HG02981 (cell line): ENCODE results near the gene PTPRG.

ENCODE experiments used
- ATAC-seq: cut with Tn5 transposase; IDR thresholded peaks from one replicate; pipeline ENCODE4 v1.9.1; 2021; ENCODE audit warnings: mild to moderate bottlenecking, moderate library complexity; ENCODE audit not compliant: unreplicated experiment

The PTPRG gene

DNA sequence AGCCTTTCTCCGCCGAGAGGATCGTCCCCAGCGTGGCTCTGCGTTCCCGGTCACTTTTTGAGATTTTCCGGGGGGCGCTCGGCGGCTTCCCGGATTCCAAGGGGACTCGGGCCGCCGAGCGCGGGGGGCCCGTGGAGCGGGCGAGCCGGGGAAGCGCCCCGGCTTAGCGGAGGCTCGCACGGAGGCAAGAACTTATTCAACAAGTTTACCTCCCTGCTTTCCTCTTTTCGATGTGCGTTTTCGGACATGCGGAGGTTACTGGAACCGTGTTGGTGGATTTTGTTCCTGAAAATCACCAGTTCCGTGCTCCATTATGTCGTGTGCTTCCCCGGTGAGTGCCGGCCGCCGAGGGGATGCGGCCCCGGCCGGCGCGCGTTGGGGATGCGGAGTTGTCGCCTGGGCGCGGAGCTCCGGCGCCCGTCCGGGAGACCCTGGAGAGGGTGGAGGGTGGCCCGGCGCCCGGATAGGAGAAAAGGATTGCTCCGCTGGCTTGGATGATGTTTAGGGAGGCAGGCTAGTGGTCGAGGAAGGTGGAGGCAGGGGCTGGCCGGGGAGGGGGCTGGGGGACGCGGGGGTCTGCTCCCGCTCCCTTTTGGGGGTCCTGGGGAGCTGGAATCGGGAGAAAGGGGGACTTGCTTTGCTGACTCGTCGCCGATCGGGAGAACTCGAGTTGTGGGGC lies 810 bp downstream of the PTPRG start:
- ATAC-seq, result no peak

GRCh38 chr3:61562721-61563312 lies 1.4 kb downstream of the PTPRG start:
- no peak for ATAC-seq

DNA sequence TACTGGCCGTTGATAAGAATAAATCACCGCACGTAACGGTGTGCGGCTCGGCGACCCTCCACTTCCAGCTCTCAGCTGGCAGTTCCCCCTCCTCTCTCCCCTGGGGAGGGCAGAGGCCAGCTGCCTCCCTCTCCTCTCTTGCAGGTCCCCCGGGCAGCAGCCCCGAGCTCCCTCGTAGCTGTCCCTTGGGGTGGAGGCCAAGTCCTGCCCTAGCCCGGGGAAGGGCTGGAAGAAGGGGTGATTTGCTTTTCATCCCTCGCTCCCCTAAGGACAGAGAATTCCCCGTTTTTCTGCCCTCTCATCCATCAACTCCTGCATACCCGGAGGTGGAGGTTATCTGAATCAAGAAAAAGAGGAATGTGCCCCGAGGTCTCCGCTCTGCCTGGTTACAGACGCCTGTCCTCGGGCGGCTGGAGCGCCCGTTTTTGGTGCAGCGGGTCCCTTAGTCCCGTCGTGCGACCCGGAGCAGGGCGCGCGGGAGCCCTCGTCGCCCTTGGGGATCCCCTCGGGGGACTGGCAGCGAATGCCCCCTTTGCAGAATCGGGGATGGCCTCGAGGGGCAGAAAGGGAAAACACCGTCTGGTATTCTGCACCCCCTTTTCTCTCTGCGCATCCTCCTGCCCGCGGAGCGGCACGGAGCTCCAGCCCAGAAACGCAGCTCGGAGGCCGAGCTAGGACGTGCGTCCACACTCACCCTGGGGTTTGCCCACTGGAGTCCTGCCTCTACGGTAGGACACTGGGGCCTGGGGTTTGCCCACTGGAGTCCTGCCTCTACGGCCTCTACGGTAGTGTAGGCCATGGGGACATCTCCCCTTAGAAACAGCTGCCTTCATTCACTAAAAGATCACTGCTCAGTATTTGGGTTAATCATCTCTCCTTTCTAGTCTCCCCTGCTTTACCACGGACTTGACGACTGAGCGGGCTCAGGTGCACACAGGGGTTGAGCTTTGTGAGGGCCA lies 2.2 kb downstream of the PTPRG start:
- no peak for ATAC-seq

DNA sequence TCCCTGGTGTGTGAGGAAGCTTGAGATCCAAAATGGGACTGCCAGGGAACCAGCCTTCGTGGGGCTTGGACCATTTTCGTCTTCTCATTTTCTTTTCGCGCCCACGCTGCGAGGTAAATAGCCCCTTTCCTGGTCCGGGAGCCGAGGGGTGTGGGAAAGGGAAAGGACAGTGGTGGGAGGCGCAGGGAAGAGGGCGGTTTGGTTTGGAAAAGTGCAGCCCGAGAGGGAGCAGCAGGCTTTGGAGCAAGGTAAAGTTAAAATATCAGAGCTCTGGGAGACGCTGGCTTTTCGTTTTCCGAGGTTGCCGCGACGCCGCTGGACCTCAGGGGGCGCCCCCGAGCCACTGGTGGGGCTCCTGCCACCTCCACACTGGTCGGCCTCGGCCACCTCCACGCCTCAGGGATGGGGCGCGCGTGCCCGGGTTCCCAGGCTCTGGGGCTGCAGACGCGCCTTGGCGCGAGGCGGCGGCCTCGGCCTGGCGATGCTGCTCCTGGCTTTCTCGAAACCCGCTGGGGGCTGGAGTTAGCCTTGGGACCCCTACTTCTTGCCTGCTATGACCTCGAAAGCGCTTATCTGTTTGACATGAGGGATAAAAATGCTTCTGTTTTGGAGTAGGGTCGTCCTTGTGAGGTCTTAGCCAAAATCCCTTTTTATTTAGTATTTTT lies 3.2 kb downstream of the PTPRG start:
- no peak for ATAC-seq

- no peak for ATAC-seq
Measured at GRCh38 chr3:61565569-61565968, 4.2 kb downstream of the PTPRG start.

GRCh38 chr3:61568127-61568526 lies 6.8 kb downstream of the PTPRG start:
- no peak for ATAC-seq

DNA sequence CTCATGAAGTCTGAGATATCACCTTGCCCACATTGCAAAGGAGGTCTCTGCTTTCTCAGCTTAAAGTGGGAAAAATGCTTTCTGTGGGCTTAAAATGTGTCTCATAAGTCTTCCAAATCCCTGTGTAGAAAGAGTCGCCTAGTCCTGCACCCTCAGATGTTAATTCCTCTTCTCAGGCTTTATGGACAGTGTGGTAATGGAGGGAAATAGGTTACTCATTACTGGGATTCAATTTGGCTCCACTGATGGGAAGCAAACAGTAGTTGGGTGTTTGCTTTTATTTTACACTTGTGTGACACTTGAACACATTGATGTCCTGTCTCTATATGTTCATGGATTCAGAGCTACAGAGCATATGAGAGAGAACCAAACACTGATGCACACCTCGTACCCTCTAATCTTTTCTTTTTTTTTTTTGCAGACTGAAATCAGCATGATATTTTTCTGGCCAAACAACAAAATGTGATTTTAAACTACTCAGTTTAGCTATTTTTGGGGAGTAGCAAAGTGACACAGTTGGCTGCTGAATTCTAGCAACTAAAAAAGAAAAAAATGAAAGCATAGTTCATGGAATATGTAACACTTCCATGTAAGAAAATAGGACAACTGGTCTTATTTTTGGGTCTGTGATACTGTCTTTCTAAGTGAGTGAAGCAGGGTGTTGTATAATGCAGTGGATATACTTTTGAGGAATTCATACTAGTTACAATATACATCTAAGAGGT lies 8.6 kb downstream of the PTPRG start:
- ATAC-seq, result no peak

GRCh38 chr3:61570813-61571212 lies 9.4 kb downstream of the PTPRG start:
- ATAC-seq, result no peak

- no peak for ATAC-seq
Measured at GRCh38 chr3:61571516-61572336, 10.4 kb downstream of the PTPRG start.

DNA sequence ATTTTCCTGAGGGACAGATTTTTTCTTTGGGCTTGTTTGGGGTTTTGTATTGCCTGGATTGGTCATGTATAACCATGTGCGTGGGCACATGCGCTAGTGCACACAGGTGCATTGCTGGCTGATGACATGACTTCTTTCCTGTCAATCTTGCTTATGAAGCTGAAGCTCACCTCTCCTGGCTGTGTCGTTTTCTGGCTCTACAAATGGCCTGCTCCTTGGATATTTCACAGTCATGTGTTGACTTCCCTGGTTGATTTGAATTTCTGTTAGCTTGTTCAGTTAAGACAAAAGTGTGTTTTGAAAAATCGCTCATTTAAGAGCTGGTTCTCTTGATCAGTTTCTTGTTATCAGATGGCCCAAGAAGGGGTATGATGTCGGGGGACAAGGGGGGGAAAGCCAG lies 11.5 kb downstream of the PTPRG start:
- ATAC-seq, result no peak

DNA sequence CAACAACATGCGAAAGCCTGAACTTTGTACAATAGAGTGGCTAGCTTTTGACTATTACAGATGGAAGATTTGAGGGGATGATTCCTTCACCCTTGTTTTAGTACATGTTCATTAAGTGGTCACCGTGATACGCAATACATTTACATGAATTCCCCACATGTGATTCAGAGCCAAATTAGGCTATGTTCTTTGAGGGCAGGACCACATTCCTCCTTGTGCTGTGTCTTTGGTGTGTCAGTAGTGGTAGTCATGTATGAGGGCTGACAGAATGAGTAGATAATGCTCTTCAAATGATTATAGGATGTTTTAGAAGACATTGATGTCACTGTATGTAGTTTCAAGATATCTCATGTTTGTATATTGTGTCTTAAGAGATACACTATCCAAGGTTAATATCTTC lies 12.1 kb downstream of the PTPRG start:
- no peak for ATAC-seq

DNA sequence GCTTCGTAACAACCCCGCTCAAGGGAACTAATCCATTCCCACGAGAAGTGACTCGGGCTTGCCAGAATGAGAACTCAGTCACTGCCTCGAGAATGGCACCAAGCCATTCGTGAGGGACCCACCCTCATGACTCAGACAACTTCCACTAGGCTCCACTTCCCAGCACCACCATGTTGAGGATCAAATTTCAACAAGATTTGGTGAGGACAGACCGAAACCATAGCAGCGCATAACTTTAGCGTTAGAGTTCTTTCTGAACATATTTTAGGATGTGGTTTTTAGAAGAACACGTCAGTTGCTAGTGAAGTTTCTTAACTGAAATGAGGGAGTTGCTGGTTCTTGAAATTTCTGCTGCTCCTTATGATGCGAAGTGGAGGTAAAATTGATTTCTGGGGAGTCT lies 13.5 kb downstream of the PTPRG start:
- ATAC-seq, result no peak

DNA sequence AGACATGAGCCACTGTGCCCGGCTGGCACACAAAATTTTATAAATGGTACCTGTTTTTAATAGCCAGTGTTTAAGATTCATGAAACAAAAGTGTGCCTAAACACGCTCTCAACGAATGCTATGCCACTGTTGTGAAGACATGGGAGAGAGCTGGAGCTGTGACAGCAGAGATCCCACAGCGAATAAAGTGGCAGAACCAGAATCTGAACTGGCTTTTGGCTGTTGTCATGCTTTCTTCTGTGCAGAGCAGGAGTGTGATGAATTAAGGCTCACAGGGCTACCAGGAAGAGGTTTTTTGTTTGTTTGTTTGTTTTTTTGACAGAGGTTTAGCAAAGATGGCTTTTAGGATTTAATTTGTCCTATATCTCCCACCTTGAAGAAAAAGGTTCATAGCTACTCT lies 14.5 kb downstream of the PTPRG start:
- ATAC-seq, result no peak

GRCh38 chr3:61577760-61578159 lies 16.4 kb downstream of the PTPRG start:
- ATAC-seq, result no peak

DNA sequence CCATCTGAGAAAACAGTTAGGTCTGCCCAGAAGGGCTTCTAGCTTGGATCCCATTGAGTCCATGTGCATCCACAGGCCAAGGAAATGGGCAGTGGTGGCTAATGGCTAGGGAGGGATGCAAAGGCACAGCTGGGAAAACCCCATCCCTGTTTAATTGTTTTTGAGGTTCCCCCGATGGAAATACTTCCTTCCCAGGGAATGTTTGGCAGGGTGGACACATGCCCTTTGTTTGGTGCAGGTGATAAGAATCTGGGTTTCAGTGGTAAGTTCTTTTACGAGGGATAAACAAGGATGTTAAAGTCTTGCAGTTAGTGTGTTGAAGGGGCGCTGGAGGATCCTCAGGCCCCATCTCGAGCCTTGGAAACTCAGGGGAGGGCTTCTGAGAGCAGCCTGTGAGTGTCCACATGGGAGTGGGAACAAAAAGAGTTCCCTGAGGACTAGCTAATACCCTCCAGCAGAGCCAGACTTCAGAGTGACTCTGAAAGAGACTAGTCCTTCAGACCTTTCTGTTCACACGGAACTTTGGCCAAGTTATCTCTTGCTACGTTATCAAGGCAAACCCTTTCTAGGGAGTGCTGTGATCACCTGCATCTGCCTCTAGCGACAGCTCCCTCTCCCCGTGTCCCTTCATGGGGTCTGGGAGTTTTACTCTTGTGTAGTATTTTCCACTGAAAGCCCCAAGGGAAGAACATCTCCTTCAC lies 17.4 kb downstream of the PTPRG start:
- ATAC-seq, result no peak

GRCh38 chr3:61579685-61580084 lies 18.3 kb downstream of the PTPRG start:
- no peak for ATAC-seq

GRCh38 chr3:61580982-61581643 lies 19.7 kb downstream of the PTPRG start:
- ATAC-seq, result no peak

DNA sequence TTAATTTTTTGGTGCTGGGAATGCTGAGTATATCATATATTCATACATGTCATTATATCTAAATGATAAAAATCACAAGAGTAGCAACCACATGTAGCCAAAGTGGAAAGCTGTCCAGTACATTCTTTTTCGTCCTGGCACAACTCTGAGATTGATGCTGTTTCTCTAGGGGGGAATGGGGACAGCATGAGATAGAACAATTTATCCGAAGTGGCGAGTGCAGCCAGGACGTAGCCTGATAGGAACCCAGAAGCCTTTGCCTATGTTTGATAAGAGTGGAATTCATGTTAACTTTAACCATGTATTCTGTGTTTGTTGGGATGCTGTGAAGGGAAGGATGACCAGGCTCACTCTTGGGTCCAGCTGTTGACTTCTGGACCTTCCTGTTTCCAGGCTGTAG lies 20.9 kb downstream of the PTPRG start:
- ATAC-seq, result no peak

GRCh38 chr3:61582846-61583245 lies 21.5 kb downstream of the PTPRG start:
- ATAC-seq, result no peak
